SK-N-MC (cell line): Measurements from ENCODE around the gene BCAS3.

Experiments used
- DNase-seq: peaks from one replicate; pipeline ENCODE4 v3.0.0-alpha.2; 2011; ENCODE audit warnings: low read depth, low spot score
- H3K27ac ChIP-seq: fragments of 200-600 bp; sonication (generic); 2 replicates; pipeline ENCODE4 v1.5.1; 2016; ENCODE audit warnings: mixed run types
- H3K36me3 ChIP-seq: fragments of 200-600 bp; sonication (generic); 2 replicates; pipeline ENCODE4 v1.6.1; 2017; ENCODE audit warnings: antibody characterized with exemption, low read length, mixed read lengths; ENCODE audit not compliant: insufficient read depth
- H3K4me3 ChIP-seq: fragments of 200-600 bp; sonication (generic); 2 replicates; pipeline ENCODE4 v1.5.1; 2016
- H3K9ac ChIP-seq: fragments of 200-600 bp; sonication (generic); 2 replicates; pipeline ENCODE4 v1.8.0; 2017; ENCODE audit warnings: mixed run types, mixed read lengths; ENCODE audit not compliant: insufficient read length
- H3K9me3 ChIP-seq: fragments of 200-600 bp; sonication (generic); 2 replicates; pipeline ENCODE4 v1.6.1; 2017; ENCODE audit warnings: low read depth, mild to moderate bottlenecking, antibody characterized with exemption, low read length, moderate library complexity, mixed read lengths
- EZH2 ChIP-seq: fragments of 200-600 bp; sonication (generic); IDR thresholded peaks from one replicate; pipeline ENCODE4 v1.6.1; 2017; ENCODE audit warnings: antibody characterized with exemption
- FOXP2 ChIP-seq: optimal IDR thresholded peaks from 2 replicates; pipeline ENCODE3; 2011; ENCODE audit warnings: mild to moderate bottlenecking, moderate library complexity; ENCODE audit not compliant: insufficient read depth; ENCODE audit errors: extremely low read length, control extremely low read depth
- POLR2AphosphoS5 ChIP-seq: IDR thresholded peaks from 2 replicates; pipeline ENCODE4 v1.6.1; 2012; ENCODE audit warnings: mild to moderate bottlenecking, low read depth, low read length, borderline replicate concordance

Gene BCAS3

DNA sequence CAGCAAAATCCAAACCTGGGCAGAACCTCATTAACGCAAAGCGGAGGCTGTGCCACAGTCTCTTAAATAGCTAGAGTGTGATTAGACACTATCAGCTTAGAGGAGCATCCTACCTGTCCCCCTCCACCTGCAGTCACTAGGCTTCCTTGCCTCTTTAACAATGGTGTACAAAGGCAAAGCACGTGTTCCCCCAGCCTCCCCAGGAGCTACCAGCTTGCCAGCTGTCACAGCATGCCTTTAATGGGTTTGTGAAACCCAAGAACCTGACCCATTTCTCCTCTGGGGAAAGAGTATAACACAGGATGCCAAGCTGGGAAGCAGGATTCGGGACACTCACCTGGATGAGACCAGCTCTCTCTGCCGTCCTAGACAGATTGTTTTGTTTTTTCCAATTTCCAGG is 684.7 kb downstream of the BCAS3 start:
- no peak for DNase-seq
- no peak overlapping the region for H3K9ac ChIP-seq
- H3K4me3 ChIP-seq = no peak overlapping the region
- no peaks in the 10 kb centered on the region for H3K9me3 ChIP-seq
- H3K36me3 ChIP-seq = no peaks in the 10 kb centered on the region
- H3K27ac ChIP-seq = no peak overlapping the region
- TF ChIP-seq EZH2 = no peak

GRCh38 chr17:61362852-61363600 is 685.4 kb downstream of the BCAS3 start:
- no peak for DNase-seq
- H3K36me3 ChIP-seq = no peaks in the 10 kb centered on the region
- no peaks in the 10 kb centered on the region for H3K9me3 ChIP-seq
- no peak overlapping the region for H3K27ac ChIP-seq
- H3K4me3 ChIP-seq = no peak overlapping the region
- H3K9ac ChIP-seq = no peak overlapping the region
- TF ChIP-seq POLR2AphosphoS5 (no peak), FOXP2 (no peak), EZH2 (no peak)

GRCh38 chr17:61363601-61364462 is 686.2 kb downstream of the BCAS3 start:
- H3K4me3 ChIP-seq = no peak overlapping the region

DNA sequence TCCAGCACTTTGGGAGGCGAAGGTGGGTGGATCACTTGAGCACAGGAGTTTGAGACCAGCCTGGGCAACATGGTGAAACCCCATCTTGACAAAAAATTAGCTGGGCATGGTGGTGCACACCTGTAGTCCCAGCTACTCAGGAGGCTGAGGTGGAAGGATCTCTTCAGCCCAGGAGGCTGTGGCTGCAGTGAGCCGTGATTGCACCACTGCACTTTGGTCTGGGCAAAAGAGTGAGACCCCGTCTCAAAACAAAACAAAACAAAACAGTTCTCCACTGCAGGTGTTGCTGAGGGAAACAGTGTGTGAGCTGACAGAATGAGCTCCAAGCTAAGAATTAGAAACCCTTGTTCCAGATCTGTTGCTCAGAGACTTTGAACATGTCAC is 686.8 kb downstream of the BCAS3 start:
- TF ChIP-seq EZH2 (no peak), FOXP2 (no peak), POLR2AphosphoS5 (no peak)
- H3K9me3 ChIP-seq = no peaks in the 10 kb centered on the region

More at GRCh38 chr17:61363601-61364462, 686.2 kb downstream of the BCAS3 start:
- H3K27ac ChIP-seq = no peak overlapping the region
- DNase-seq = no peak
- no peak for TF ChIP-seq EZH2
- no peak for TF ChIP-seq FOXP2
- TF ChIP-seq POLR2AphosphoS5 = no peak
- no peak overlapping the region for H3K9ac ChIP-seq
- H3K9me3 ChIP-seq = no peaks in the 10 kb centered on the region
- H3K36me3 ChIP-seq = no peaks in the 10 kb centered on the region

DNA sequence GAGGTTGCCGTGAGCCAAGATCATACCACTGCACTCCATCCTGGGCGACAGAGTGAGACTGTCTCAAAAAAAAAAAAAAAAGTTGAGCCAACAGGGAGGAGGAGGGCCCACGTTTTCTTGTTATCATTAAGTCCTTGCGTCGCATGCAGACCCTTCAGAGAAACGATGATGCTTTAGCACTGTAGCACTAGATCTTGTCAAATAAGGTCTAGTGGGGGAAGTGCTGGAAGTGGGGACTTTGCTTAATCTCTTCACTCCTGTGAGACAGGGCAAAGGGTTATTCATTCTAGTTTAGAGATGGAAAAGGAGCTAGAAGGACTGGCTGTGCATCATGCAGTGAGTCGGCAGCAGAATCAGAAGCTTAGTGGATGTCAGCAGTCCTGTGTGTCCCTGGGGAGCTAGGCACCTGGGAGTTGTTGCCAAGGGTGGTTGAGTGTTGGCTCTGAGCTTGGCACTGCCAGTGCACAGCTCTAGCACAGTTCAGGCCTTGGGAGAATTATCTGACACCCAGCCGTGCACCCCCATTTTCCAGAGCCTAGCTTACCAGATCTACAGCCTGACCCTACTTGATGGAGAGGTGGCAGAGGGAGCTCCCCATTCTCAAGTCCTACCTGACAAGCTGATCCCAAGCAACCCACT is 688.5 kb downstream of the BCAS3 start:
- Histone ChIP-seq H3K9ac (no peak overlapping the region), H3K27ac (no peak overlapping the region), H3K4me3 (no peak overlapping the region), H3K9me3 (no peaks in the 10 kb centered on the region), H3K36me3 (no peaks in the 10 kb centered on the region)
- no peak for DNase-seq
- TF ChIP-seq FOXP2 = no peak
- no peak for TF ChIP-seq POLR2AphosphoS5
- TF ChIP-seq EZH2 = no peak

More for the DNA sequence above, 686.8 kb downstream of the BCAS3 start:
- no peaks in the 10 kb centered on the region for H3K36me3 ChIP-seq
- no peak overlapping the region for H3K27ac ChIP-seq
- DNase-seq = no peak
- no peak overlapping the region for H3K9ac ChIP-seq
- H3K4me3 ChIP-seq = no peak overlapping the region

GRCh38 chr17:61366715-61367413 is 689.2 kb downstream of the BCAS3 start:
- H3K4me3 ChIP-seq = no peak overlapping the region
- H3K9me3 ChIP-seq = no peaks in the 10 kb centered on the region
- TF ChIP-seq EZH2 = no peak
- no peak for TF ChIP-seq FOXP2
- no peak for TF ChIP-seq POLR2AphosphoS5
- no peak overlapping the region for H3K9ac ChIP-seq
- no peaks in the 10 kb centered on the region for H3K36me3 ChIP-seq
- no peak for DNase-seq
- no peak overlapping the region for H3K27ac ChIP-seq

- no peak for DNase-seq
- no peak overlapping the region for H3K27ac ChIP-seq
- TF ChIP-seq EZH2 (no peak), FOXP2 (no peak), POLR2AphosphoS5 (no peak)
- no peaks in the 10 kb centered on the region for H3K9me3 ChIP-seq
- H3K36me3 ChIP-seq = no peaks in the 10 kb centered on the region
- no peak overlapping the region for H3K9ac ChIP-seq
- H3K4me3 ChIP-seq = no peak overlapping the region
Observed at GRCh38 chr17:61368049-61368831, 690.6 kb downstream of the BCAS3 start.

GRCh38 chr17:61368832-61369450 is 691.3 kb downstream of the BCAS3 start:
- no peak overlapping the region for H3K9ac ChIP-seq
- no peak for TF ChIP-seq EZH2
- no peak for TF ChIP-seq FOXP2
- no peak for TF ChIP-seq POLR2AphosphoS5
- no peak for DNase-seq
- H3K4me3 ChIP-seq = no peak overlapping the region
- H3K9me3 ChIP-seq = no peaks in the 10 kb centered on the region
- no peak overlapping the region for H3K27ac ChIP-seq
- no peaks in the 10 kb centered on the region for H3K36me3 ChIP-seq
